Fibroblast of skin of back (primary cell): Measurements from ENCODE around the gene UTS2R.
"Not testable (repeated sequence)": the region's sequence is repeated elsewhere in the genome, so short reads cannot be mapped to it uniquely, and the experiment has no call there.

Experiments used
- DNase-seq: peaks from one replicate; pipeline ENCODE4 v3.0.0-alpha.2; 2013

The UTS2R gene

DNA sequence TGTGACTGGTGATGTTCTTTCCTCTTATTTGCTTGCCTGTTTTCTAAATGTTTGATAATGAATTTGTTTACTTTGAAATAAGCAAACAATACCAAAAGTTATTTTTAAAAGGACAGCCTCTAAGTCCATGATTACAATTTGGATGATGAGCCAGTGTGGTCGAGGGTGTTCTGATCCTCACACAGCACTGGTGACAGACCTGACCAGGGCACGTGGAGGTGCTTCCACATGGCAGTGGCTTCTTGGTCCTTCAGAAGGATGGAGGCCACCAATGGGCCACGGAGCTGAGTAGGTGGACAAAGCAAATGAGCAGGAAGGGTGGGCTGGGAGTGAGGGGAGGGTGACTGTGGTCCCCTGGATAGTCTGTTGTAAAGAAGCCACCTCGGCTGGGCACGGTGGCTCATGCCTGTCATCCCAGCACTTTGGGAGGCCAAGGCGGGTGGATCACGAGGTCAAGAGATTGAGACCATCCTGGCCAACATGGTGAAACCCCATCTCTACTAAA, 16.7 kb upstream of the UTS2R start:
- DNase-seq = no peak

DNA sequence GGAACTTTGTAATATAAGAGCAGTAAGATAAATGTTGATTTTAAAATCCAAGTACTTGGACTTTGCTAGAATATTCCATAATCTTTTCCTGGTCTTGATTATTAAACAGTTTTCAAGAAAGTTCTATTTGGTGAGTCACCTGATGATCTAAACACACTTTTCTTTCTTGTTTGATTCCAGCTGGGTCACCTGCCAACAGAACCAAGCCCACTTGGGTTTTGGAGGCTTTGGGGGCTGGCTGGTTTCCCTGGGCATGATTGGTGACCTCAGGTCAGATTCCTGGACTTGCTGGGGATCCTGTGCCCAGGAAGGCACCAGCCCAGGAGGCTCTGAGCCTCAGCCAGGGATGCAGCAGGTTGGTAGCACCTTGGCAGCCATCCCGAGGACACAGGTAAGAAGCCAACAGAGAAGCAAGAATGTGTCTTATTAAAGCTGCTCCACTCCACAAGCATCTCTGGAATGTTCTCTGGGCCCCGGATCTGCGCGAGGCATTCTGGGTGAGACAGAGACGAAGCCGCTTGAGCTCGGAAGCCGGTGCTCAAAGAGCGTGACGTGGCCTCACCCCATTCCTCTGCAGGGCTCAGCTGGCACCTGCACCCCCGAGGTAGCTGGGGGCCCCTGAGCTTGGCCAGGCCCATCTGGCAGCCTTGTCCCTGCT, 15.7 kb upstream of the UTS2R start:
- no peak for DNase-seq

DNA sequence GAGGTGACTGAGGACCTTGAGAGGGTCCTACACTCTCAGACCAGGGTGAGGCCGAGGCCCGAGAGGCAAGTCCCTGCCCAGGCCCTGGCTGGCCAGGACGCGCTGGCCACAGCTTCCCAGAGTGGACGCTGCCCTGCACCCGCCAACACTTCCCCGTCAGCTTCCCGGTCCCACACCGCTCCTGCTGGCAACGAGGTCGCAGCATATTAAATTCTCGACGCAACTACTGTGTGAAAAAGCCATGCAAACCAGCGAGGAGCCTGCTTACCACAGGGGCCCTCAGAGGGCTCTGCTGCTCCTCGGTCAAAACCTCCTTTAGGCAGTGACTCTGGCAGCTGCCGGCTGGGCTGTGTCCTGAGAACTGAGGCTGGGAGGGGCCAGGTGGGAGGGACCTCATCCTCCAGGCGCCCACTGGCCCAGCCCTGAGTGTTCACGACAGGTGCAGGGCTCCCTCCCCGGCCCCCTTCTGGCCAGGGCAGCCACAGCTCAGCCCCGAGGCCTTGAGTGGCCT, 14.7 kb upstream of the UTS2R start:
- DNase-seq = no peak

DNA sequence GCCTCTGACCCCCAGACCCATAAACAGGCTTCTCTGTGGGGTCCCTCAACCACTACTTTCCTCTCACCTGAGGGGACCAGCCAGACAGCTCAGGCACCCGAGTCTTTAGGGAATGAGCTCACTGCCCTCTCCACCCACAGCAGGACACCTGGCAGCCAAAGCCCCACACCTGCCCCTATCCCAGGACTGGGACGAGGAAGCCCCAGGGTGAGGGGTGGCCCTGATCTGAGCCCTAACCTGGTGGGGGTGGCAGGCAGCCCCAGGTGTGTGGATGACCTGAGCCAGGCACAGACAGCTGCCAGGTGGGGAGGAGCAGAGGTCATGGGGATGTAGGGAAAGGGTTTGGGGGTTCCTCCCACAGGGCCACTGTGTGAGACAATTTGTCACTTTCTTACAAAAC, 14.2 kb upstream of the UTS2R start:
- no peak for DNase-seq

DNA sequence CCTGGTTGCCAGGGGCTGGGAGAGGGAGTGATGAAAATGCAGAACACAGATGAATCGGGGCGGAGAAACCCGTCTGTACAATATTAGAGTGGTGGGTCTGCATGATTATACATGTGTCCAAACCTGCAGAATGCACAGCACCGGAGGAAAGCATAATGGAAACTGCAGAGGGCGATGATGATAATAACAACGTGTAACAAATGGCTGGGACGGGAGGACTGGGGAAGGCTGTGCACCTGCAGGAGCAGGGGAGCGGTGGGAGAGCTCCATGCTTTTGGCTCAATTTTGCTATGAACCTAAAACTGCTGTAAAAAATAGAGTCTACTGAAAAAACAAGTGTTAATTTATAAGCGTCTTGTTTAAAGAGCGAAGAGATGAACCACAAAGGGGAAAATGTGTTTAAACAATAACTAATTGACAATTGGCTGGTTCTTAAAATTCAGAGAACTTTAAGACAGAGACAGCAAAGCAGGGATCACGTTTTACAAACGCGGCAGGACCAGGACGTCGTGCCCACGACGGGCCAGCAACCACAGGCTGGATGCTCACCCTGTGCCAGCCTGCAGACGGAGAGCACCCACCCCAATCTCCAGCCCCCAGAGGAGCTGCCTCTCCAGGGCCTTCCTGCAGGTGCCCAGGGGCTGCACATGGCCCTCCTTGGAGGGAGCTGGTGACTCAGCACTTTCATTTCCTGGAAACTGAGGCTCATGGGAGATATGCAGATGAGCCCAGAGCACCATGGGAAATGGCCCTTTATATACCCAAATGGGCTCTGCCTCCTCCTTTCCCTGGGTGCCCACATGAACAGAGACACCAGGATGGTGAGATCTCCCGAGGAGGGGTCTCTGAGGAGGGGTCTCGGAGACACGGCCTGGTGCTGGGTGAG, 12.9 kb upstream of the UTS2R start, which contains the start of gene TEX19:
Gene TEX19, plus strand, starts transcription at position 783 of the 886 bp plus-strand sequence. CDS start 2,904 bp downstream, outside the sequence.
- DNase-seq = peak; percentile 26

DNA sequence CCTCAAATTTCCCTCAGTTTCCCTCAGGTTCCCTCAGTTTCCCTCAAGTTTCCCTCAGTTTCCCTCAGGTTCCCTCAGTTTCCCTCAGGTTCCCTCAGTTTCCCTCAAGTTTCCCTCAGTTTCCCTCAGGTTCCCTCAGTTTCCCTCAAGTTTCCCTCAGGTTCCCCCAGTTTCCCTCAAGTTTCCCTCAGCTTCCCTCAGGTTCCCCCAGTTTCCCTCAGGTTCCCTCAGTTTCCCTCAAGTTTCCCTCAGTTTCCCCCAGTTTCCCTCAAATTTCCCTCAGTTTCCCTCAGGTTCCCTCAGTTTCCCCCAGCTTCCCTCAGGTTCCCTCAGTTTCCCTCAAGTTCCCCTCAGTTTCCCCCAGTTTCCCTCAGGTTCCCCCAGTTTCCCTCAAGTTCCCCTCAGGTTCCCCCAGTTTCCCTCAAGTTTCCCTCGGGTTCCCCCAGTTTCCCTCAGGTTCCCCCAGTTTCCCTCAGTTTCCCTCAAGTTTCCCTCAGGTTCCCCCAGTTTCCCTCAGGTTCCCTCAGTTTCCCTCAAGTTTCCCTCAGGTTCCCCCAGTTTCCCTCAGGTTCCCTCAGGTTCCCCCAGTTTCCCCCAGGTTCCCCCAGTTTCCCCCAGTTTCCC, 12.0 kb upstream of the UTS2R start:
- not testable (repeated sequence) for DNase-seq

DNA sequence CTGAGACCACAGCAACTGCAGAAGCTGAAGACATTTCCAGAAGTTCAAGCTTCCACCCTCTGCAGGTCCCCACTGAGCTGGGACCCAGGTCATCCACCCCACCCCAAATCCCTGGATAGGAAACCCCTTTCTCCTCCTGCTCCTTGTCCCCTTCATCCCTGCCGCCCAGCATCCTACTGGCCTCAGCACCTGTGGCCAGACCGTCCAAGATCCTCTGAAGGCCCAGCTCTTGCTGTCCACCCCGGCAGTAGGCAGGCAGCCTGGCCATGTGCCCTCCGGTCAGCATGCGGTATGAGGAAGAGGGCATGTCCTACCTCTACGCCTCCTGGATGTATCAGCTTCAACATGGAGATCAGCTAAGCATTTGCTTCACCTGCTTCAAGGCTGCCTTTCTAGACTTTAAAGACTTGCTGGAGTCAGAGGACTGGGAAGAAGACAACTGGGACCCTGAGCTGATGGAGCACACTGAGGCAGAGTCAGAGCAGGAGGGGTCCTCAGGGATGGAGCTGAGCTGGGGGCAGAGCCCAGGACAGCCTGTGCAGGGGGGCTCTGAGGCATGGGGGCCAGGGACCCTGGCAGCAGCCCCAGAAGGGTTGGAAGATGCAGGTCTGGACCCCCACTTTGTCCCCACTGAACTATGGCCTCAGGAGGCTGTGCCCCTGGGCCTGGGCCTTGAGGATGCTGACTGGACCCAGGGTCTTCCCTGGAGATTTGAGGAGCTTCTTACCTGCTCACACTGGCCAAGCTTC, 9.5 kb upstream of the UTS2R start:
- no peak for DNase-seq

DNA sequence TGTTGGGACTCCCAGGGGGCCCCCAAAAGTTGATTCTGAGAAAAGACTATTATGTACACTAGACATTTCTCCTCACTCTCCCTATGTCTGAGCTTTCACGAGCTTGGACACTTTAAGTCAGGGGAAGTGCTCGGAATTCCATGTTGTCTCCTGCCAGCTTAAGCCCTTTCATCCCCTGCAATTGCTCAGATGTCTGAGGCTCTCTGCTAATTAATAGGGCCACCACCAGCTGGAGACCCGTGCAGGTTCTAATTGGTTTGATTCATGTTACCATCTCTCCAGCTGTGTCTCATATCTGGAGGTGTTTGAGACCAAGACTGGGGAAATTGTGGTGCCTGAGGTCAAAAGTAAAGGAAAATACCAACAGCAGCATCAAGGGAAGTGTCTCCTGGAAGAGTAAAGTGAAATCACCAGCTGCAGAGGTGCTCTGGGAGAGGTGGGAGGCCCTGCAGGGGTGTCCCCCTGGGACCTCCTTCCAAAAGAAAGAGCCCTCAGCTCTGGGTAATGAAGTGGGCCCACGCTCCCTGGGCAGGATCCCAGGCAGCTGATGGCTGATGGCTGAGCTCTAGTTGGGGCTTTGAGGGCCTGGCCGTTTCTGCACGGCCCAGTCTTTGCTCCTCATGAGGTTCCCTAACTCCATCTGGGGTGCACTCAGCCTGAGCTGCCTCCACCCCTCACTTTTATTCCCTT, 5.8 kb upstream of the UTS2R start:
- no peak for DNase-seq

DNA sequence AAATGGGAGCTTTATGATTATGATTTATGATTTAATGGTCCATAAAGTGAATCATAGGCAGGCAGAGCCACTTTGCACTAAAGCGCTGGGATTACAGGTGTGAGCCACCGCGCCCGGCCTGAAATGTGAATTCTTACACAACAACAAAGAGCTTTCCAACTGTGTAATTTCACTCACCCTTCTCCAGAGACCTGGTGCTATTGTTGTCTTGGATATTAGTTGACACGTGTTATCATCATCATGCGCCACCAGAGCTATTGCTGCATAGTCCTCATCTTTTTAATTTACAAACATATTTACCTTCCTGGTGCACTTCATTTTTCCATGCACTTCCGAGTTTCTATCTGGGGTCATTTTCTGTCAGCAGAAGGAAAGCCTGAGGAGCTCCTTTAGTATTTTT, 4.8 kb upstream of the UTS2R start:
- DNase-seq = no peak

DNA sequence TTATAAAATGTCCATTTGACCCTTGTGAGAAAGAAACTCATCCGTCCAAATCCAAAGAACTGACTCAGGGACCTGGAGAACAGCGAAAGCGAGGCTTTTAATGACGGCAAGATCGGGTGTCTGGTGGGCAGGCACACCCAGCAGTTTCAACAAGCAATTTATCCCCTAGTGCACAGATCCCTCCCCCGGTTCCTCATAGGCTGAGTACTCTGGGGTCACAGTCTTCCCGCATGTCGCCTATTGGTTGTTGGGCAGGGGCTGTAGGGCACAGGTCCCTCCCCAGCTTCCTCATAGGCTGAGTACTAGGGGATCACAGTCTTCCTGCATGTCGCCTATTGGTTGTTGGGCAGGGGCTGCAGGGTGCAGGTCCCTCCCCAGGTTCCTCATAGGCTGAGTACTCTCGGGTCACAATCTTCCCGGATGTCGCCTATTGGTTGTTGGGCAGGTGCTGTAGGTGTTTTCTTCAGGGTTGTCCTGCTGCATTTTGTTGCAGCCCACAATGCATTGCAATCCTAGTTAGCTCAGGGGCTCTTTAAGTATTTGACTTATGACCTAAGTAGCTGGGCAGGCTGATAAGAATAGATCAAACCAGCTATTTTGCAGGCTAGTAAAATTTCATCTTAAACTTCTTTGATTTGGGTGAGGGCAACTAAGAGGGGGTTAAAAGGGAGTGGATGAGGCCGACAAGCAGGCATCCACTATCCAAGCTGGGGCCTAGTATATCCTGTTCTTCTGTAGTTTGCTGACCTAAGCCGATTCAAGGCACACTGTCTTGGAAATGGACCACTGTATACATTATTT, 3.6 kb upstream of the UTS2R start:
- no peak for DNase-seq

DNA sequence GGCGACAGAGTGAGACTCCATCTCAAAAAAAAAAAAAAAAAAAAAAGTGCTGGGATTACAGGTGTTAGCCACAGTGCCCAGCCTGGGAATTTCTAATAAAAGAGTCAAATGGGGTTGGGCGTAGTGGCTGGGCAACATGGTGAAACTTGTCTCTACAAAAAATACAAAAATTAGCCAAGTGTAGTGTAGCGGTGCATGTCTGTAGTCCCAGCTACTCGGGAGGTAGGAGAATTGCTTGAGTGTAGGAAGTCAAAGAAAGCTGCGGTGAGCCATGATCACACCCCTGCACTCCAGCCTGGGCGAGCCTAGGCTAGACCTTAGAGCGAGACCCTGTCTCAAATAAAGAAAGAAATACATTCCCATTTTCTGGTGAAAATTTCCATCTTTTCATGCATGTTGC, 2.4 kb upstream of the UTS2R start:
- no peak for DNase-seq

DNA sequence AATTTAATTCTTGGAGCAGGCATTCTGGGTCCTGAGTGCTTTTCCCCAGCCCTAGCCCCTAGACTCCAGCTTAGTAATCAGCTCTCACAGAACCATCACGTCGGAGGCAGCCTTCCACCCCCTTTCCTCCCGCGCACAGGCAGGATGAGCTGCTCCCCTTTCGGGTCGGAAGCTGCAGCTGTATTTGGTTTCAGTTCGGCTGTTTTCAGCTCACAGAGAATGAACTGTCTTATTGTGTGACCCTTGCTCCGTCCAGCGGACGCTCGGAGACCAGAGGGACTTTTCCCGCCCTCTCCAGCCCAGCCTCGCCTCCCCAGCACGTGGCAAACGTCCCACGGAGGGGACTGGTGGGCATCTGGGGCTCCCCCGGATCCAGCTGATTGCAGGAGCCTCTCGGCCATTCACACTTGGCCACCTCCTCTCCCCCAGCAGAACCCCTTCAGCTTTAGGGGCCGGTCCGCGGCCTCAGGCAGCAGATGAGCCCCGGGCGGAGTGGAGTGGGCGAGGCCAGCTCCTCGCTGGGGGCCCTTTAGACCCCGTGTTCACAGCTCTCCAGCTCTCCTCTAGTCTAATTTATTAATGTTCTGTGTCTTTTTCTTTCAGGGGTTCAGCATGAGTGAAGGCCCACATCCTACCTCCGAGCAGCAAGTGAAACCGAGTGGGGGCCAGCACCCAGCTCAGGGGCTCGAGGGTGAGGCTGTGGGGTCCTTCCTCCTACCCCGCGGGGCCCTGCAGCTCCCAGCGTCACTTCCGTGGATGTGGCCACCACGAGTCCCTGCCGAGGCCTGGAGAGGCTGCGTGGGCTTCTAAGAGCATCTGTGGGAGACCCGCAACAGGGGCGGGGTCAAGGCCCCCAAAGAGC, 863 bp upstream of the UTS2R start:
- no peak for DNase-seq

DNA sequence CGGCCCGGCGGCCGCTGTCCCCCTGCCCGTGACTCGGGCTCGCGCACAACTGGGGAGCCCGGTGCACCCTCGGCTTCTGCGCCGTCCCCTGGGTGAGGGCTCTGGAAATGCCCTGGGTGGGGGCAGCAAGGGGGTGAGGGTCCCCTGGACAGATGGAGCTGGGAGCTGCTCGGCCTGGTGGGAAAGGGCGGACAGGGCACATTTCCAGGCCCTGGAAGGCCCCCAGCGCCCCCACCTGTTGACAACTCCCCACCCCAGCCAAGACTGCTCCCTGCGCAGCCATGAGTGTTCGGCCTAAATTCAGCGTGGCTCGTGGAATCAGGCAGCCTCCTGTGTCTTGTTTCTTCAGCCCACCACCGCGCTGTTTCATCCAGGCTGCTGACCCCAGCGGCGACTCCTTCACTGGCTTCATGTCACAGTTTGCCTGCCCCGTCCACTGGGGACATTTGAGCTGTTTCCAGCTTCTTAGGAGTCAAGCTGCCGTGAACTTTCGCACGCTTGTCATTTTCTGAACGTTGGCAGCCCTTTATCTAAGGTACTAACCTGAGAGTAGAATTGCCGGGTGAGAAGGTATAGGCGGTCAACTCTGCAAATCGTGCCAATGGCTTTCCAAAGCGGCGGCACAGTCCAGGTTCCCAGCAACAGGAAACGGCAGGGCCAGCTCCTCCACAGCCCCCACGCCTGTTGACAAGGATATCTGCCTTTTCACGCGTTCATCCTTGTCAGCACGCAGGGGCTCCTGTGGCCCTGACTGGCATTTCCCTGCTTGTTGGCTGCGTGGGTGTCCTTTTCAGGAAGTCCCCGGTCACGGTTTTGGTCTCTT, 895 bp downstream of the UTS2R start:
- no peak for DNase-seq

DNA sequence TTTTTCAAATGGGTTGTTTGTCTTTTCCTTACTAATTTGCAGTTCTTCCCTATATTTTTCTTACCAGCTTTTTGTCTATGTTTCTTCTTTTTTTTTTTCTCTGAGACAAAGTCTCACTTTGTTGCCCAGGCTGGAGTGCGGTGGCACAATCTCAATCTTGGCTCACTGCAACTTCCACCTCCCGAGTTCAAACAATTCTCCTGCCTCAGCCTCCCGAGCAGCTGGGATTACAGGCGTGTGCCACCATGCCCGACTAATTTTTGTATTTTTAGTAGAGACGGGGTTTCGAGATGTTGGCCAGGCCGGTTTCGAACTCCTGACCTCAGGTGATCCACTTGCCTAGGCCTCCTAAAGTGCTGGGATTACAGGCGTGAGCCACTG, 1.5 kb downstream of the UTS2R start:
- not testable (repeated sequence) for DNase-seq

DNA sequence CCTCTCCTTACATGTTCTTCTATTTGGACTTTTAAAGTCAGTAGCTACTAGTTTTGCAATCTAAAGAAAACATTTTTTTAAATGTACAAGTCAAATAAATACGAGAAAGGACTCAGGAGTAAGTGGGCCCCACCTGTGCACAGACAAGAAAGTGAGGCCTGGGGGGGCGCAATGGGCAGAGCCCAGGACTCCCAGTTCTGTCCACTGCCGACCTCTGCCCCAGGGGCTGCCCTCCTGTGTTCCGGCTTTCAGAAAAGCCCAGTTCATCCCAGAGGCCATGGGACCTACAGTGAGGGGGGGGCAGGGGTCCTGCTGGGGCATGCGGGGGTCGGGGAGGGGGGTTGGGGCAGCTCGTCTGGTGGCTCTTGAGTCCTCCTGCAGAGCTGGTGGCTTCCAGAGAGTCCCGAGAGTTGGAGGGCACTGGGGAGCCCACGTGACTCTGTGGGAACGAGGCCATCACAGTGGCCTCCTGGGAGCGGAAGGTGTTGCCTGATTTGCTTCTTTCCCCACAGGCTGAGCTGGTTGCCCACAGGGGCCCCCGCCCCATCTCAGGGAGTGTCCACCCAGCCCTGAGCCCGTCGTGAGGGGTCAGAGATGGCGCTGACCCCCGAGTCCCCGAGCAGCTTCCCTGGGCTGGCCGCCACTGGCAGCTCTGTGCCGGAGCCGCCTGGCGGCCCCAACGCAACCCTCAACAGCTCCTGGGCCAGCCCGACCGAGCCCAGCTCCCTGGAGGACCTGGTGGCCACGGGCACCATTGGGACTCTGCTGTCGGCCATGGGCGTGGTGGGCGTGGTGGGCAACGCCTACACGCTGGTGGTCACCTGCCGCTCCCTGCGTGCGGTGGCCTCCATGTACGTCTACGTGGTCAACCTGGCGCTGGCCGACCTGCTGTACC, 2.4 kb downstream of the UTS2R start:
- DNase-seq = no peak

DNA sequence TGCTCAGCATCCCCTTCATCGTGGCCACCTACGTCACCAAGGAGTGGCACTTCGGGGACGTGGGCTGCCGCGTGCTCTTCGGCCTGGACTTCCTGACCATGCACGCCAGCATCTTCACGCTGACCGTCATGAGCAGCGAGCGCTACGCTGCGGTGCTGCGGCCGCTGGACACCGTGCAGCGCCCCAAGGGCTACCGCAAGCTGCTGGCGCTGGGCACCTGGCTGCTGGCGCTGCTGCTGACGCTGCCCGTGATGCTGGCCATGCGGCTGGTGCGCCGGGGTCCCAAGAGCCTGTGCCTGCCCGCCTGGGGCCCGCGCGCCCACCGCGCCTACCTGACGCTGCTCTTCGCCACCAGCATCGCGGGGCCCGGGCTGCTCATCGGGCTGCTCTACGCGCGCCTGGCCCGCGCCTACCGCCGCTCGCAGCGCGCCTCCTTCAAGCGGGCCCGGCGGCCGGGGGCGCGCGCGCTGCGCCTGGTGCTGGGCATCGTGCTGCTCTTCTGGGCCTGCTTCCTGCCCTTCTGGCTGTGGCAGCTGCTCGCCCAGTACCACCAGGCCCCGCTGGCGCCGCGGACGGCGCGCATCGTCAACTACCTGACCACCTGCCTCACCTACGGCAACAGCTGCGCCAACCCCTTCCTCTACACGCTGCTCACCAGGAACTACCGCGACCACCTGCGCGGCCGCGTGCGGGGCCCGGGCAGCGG, 3.2 kb downstream of the UTS2R start:
- no peak for DNase-seq

DNA sequence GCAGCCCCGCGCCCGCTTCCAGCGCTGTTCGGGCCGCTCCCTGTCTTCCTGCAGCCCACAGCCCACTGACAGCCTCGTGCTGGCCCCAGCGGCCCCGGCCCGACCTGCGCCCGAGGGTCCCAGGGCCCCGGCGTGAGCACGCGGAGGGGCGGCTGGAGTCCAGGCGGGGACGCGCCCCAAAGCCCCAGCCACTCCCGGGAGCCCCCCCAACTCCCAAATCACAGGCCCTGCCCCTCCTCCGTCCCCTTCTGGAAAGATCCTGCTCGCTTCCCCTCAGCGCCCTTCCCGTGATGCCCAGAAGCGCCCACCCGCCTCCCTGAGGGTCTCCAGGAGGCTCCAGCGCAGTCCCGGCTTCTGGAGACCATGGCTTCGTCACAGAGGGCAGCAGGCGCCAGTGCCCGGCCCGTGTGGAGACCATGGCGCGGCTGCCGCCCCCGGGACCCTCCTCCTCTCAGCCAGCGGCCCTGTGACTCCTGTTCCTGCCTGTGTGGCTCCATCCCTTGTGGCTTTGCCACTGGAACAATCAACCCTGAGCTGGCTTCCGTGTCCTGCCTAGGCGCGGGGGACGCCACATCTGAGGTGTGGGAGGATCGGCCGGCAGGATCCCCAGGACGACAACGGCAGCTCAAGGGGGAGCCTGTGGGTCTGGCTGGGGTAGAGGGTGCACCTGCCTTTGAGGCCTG, 3.9 kb downstream of the UTS2R start:
- DNase-seq = no peak
